Measurements from ENCODE around the gene ALMS1.
"Not testable (repeated sequence)": the region's sequence is repeated elsewhere in the genome, so short reads cannot be mapped to it uniquely, and the experiment has no call there.

Gene ALMS1, protein sequence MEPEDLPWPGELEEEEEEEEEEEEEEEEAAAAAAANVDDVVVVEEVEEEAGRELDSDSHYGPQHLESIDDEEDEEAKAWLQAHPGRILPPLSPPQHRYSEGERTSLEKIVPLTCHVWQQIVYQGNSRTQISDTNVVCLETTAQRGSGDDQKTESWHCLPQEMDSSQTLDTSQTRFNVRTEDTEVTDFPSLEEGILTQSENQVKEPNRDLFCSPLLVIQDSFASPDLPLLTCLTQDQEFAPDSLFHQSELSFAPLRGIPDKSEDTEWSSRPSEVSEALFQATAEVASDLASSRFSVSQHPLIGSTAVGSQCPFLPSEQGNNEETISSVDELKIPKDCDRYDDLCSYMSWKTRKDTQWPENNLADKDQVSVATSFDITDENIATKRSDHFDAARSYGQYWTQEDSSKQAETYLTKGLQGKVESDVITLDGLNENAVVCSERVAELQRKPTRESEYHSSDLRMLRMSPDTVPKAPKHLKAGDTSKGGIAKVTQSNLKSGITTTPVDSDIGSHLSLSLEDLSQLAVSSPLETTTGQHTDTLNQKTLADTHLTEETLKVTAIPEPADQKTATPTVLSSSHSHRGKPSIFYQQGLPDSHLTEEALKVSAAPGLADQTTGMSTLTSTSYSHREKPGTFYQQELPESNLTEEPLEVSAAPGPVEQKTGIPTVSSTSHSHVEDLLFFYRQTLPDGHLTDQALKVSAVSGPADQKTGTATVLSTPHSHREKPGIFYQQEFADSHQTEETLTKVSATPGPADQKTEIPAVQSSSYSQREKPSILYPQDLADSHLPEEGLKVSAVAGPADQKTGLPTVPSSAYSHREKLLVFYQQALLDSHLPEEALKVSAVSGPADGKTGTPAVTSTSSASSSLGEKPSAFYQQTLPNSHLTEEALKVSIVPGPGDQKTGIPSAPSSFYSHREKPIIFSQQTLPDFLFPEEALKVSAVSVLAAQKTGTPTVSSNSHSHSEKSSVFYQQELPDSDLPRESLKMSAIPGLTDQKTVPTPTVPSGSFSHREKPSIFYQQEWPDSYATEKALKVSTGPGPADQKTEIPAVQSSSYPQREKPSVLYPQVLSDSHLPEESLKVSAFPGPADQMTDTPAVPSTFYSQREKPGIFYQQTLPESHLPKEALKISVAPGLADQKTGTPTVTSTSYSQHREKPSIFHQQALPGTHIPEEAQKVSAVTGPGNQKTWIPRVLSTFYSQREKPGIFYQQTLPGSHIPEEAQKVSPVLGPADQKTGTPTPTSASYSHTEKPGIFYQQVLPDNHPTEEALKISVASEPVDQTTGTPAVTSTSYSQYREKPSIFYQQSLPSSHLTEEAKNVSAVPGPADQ (N-terminal part only)

GRCh38 chr2:73385504-73386341 is at the start of gene ALMS1:
Gene ALMS1 (plus strand): TSS chr2:73385836. CDS start chr2:73385869, 33 bp downstream.
- peak; percentile 89 for DNase-seq

DNA sequence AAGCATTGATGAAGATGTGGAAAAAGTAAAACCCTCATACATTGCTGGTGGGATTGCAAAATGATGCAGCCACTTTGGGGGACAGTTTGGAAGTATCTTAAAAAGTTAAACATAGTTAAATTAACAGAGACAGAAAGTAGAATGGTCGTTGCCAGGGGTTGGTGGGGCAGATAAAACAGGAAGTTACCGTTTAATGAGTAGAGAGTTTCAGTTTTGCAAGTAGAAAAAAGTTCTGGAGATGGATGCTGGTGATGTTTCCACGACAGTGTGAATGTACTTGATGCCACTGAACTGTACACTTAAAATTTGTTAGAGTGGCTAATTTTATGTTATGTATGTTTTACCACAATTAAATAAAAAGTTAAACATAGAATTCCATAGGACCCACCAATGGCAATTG is 47.8 kb upstream of the ALMS1 start:
- no peak for DNase-seq

- no peak for DNase-seq
Measured at GRCh38 chr2:73339201-73339600, 46.4 kb upstream of the ALMS1 start.

DNA sequence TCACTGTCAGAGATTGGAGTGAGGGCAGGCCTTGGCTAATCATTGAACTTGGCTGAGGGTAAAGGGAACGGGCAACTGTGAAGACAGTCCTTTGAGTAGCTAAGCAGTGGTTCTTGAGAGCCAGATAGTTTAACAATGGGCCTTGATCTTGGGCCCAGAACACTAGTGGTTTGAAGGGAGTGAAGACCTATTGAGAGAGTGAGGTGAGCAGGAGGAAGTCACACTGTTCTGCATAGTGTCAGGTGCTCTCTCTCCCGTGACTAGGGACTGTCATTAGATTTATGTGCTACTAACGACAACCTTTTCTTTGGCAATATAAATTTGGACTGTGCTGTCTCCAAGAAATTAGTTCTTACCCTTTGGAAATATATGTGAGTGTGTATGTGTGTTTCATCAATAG is 44.6 kb upstream of the ALMS1 start:
- no peak for DNase-seq

DNA sequence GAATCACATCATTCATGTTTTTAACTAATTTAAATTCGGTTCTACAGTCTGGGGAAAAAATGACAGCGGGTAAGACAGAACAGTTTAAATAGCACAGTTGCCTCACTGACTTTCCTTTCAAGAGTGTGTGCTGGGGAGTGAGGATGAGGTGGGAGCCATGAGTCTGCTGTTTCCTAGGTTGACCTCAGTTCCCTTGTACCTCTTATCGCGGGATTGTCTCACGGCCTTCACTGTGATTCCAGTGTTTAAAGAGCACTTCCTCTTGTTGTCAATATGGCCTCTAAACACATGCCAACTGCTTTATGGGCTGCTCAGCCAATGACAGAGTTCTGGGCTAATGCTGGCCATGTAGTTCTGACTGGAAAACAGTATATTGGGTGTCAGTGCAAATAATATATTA is 41.6 kb upstream of the ALMS1 start:
- no peak for DNase-seq

- DNase-seq: not testable (repeated sequence)
Measured at GRCh38 chr2:73344747-73345146, 40.9 kb upstream of the ALMS1 start.

DNA sequence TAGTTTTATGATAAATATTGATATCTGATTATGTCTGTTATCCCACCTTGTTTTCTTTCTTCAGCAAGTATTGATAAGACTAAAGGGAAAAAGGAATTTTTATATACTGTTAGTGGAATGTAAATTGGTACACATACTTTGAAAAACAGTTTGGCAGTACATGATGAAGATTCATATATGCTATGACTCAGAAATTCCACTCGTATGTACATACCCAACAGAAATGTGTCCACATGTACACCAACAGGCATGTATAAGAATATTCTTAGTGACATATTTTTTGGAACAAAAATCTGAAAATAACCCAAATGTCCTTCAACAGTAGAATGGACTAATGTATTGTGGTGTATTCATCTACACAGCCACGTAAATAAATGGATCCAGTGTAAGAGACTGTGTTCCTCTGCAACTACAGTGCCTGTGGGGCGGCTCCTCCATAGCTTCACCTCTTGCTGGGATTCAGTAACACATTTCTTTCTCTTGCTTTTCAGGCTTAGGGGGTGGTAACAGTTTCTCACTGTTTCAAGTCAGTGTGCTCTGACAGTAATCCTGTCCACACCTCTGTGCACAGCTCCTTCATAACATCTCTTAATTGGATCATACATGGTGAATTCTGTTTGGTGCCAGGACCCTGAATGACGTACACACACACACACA is 35.5 kb upstream of the ALMS1 start:
- DNase-seq: no peak

- DNase-seq: no peak
Measured at GRCh38 chr2:73356097-73356496, 29.5 kb upstream of the ALMS1 start.

DNA sequence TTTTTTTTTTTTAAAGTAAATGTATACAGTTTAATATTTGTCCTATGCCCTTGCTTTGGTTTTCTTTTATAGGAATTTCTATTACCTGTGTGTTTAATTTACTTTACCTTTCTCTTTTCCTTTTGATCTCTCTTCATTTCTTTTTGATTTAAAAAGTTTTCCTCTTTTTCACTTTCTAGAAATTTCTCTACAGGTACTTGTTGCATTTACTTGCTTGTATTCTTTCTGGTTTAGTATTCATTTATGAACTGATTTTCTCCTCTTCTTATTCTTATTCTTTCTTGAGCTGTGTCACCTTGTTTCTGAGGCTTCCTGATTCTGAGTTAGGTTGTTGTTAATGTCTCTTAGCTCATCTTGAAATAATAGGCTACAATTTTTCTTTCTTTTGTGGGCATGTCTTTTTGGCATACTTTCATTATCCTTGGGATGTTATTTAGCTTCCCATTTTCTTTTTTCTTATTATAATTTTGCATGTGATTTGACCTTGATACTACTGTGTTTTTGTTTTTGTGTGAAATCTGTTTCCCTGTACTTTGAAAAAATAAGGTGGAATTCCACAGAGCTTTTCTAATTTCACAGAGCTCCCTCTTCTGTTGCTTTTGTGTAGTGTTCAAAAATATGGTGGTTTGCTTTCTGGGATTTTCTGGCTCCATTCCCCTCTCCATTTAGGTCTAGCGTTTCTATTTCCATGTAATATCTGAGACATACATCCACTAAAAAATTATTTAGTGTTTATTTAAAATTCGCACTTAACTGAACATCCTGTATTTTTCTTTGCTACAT is 25.5 kb upstream of the ALMS1 start:
- DNase-seq: no peak

GRCh38 chr2:73366060-73366459 is 19.6 kb upstream of the ALMS1 start:
- DNase-seq: no peak

GRCh38 chr2:73368781-73369180 is 16.9 kb upstream of the ALMS1 start:
- DNase-seq: no peak

- no peak for DNase-seq
Measured at GRCh38 chr2:73370348-73370747, 15.3 kb upstream of the ALMS1 start.

- no peak for DNase-seq
Measured at GRCh38 chr2:73373344-73373743, 12.3 kb upstream of the ALMS1 start.

DNA sequence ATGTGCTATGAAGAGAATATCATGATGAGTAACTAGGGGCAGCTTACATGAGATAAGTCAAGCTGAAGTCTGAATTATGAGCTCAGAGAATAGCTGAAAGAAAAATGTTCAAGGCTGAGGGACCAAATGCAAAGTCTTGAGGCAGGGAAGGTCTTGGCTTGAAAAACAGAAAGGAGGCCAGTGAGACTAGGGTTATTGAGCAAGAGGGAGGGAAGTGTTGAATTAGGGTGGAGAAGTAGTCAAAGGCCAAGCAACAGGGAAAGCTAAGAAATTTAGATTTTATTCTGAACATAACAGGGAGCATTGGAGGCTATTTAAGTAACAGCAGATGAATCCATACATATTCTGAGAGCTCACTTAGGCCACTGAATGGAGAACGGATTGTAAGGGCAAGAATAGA is 11.4 kb upstream of the ALMS1 start:
- DNase-seq: no peak

DNA sequence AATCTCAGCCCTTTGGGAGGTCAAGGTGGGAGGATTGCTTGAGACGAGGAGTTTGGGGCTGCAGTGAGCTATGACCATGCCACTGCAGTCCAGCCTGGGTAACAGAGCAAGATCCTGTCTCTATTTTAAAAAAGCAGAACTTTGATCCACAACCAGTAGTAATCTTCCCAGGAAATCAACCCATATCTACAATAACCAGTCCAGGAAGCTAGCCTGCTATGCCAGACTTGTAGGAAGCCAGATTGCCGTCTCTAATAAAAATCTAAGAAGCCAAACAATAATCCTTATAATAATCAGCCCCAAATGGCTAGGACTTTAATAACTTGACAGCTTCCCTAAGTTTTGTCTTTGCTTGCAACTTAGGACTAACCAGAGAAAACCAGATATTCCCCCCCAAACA is 9.0 kb upstream of the ALMS1 start:
- no peak for DNase-seq

- DNase-seq: no peak
Measured at GRCh38 chr2:73383036-73383435, 2.6 kb upstream of the ALMS1 start.

DNA sequence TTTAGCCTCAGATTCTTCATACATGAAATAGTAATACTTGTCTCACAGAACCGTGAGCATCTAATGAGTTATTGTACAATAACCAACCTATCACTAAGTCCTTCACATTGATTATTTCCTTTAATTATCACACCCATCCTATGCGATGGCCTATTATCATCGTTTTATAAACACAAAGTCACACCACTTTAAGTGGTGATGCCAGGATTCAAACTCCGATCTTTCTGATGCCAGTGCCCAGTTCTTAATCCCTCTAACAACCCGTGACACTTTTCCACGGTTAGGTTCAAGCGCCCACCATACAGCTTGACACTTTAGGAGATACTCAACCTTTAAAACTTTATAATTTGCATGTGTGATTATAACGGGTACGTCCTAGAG is 523 bp upstream of the ALMS1 start:
- DNase-seq: no peak

- no peak for DNase-seq
Measured at GRCh38 chr2:73386342-73386868, 769 bp downstream of the ALMS1 start.

- no peak for DNase-seq
Measured at GRCh38 chr2:73386894-73387636, 1.4 kb downstream of the ALMS1 start.

Data from stimulated activated CD4-positive, alpha-beta T cell treated with anti-CD3 and anti-CD28 coated beads, Interleukin-1b, Interleukin-23, amount 100 ng/mL, for 48 hours (primary cell).